ENCODE measurements around the gene CDC42BPG.

DNA sequence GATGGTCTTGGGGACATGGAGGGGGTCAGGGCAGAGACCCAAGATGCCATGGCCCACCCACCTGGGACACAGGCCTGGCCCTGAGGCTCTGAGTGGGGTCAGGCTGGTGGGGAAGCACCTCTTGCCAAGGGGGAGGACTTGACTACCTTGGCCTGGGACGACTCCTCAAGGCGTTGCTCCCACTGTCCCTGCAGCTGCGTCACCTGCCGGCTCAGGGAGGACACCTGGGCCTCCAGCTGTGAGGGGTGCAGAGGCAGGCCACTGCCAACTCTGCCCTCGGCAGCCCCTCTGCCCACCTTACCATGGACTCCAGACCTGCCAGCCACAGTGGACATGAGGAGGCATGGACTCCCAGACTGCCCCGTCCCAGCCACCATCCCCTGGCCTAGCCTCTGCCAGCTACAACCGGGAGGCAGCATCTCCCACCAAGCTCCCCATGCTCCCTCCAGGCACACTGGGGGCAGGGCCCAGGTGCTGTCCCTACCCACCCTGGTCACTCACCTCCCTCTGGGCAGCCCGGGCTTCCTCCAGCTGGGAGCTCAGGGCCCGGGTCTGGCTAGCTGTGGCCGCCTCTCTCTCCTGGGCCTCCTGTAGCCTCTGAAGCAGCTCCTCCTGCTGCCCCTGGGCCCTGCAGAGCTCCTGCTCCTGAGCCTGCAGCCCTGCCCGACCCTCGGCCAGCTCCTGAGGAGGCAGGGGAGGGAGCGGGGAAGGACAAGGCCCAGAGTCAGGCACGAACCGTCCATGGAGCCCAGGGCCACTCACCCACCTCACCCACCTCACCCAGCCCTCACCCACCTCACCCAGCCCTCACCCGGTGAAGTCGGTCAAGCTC, 8.6 kb downstream of the CDC42BPG start:
- TF ChIP-seq, protein P1, sequence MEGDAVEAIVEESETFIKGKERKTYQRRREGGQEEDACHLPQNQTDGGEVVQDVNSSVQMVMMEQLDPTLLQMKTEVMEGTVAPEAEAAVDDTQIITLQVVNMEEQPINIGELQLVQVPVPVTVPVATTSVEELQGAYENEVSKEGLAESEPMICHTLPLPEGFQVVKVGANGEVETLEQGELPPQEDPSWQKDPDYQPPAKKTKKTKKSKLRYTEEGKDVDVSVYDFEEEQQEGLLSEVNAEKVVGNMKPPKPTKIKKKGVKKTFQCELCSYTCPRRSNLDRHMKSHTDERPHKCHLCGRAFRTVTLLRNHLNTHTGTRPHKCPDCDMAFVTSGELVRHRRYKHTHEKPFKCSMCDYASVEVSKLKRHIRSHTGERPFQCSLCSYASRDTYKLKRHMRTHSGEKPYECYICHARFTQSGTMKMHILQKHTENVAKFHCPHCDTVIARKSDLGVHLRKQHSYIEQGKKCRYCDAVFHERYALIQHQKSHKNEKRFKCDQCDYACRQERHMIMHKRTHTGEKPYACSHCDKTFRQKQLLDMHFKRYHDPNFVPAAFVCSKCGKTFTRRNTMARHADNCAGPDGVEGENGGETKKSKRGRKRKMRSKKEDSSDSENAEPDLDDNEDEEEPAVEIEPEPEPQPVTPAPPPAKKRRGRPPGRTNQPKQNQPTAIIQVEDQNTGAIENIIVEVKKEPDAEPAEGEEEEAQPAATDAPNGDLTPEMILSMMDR (IDR thresholded peaks at IDR 0.05) = no peak
- TF ChIP-seq POLR2AphosphoS5 (IDR thresholded peaks at IDR 0.05) = no peak

All from breast epithelium (tissue), 3 donors.